ENCODE results near the gene TSNAXIP1.

Gene TSNAXIP1

DNA sequence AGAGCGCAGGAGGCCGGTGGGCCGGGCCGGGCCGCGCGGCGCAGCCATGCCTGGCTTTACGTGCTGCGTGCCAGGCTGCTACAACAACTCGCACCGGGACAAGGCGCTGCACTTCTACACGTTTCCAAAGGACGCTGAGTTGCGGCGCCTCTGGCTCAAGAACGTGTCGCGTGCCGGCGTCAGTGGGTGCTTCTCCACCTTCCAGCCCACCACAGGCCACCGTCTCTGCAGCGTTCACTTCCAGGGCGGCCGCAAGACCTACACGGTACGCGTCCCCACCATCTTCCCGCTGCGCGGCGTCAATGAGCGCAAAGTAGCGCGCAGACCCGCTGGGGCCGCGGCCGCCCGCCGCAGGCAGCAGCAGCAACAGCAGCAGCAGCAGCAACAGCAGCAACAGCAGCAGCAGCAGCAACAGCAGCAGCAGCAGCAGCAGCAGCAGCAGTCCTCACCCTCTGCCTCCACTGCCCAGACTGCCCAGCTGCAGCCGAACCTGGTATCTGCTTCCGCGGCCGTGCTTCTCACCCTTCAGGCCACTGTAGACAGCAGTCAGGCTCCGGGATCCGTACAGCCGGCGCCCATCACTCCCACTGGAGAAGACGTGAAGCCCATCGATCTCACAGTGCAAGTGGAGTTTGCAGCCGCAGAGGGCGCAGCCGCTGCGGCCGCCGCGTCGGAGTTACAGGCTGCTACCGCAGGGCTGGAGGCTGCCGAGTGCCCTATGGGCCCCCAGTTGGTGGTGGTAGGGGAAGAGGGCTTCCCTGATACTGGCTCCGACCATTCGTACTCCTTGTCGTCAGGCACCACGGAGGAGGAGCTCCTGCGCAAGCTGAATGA is 36.0 kb downstream of the TSNAXIP1 start:
- TF ChIP-seq, protein P1, sequence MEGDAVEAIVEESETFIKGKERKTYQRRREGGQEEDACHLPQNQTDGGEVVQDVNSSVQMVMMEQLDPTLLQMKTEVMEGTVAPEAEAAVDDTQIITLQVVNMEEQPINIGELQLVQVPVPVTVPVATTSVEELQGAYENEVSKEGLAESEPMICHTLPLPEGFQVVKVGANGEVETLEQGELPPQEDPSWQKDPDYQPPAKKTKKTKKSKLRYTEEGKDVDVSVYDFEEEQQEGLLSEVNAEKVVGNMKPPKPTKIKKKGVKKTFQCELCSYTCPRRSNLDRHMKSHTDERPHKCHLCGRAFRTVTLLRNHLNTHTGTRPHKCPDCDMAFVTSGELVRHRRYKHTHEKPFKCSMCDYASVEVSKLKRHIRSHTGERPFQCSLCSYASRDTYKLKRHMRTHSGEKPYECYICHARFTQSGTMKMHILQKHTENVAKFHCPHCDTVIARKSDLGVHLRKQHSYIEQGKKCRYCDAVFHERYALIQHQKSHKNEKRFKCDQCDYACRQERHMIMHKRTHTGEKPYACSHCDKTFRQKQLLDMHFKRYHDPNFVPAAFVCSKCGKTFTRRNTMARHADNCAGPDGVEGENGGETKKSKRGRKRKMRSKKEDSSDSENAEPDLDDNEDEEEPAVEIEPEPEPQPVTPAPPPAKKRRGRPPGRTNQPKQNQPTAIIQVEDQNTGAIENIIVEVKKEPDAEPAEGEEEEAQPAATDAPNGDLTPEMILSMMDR (IDR thresholded peaks at IDR 0.05; ENCODE audit: borderline replicate concordance, insufficient read depth, low read depth, low read length): peak; percentile 51; the same call in 1 of the 2 replicates
- H3K4me3 ChIP-seq (ENCODE audit: low read depth, low read length): peak overlapping the region; percentile 77

DNA sequence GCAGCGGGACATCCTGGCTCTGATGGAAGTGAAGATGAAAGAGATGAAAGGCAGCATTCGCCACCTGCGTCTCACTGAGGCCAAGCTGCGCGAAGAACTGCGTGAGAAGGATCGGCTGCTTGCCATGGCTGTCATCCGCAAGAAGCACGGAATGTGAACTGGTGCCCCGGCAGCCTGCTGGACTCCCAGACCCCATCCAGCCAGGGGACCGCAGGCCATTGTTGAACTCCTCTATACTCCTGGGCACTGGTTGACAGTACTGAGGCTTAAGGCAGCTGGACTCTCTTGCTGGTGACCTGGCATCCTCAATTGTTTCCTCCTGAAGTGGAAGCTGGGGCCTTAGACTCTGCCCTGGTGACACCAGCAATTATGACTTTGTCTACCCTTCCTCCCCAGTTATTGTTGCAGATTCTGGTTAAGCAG is 36.7 kb downstream of the TSNAXIP1 start:
- peak overlapping the region; percentile 77 for H3K4me3 ChIP-seq (ENCODE audit: low read depth, low read length)
- TF ChIP-seq, protein P1 (IDR thresholded peaks at IDR 0.05; ENCODE audit: borderline replicate concordance, insufficient read depth, low read depth, low read length): no peak

DNA sequence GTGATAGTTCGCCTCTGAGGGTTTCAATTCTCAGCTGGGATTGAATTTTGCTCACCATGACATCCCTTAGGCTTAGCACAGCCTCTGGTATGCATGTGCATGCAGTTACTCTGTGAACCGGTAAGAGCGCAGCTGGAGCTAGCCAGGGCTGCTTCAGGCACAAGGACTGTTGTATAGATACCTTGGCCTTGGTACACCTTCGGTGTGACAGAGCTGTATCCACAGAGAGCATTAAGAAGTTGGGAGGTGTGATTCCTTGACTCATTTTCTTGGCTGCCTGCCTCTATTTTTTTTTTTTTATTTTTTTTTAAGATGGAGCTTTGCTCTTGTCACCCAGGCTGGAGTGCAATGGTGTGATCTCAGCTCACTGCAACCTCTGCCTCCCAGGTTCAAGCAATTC is 37.8 kb downstream of the TSNAXIP1 start:
- TF ChIP-seq, protein P1 (IDR thresholded peaks at IDR 0.05; ENCODE audit: borderline replicate concordance, insufficient read depth, low read depth, low read length): no peak
- H3K4me3 ChIP-seq (ENCODE audit: low read depth, low read length): no peak overlapping the region

DNA sequence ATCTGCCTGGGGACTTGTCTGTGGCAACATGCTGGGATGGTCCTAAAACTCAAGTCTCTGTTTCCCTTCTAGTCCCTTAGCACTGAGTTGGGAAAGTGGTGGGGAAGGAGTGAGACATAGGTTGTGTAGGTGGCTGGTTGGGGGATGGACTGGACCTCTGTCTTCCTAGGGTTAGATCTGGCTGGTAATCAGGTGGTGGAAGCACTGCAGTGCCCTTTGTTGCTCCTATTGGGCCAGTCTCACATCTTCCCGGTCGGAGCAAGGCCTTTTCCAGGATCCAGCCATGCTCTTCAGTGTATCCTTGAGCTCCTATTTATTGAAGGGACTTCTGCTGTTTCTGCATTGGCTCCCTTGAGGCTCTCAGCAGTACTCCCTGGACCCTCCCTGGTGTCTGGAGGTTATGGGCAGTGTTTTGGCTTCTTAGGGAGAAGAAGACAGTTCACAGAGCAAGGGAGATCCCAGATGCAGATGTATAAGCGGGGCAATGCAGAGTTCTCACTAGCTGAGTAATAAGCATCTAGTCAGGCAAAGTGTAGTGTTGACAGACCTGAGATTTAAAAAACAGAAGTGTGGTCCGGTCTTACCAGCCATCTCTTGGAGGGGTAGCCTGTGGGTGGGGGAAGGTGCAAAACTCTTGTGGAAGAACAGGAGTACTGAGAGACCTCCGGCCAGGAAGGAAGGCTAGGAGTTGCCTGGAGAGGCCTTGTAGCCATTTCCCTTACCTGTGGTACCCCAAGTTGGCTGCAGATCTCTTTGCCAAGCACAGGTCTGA is 38.8 kb downstream of the TSNAXIP1 start:
- TF ChIP-seq, protein P1 (IDR thresholded peaks at IDR 0.05; ENCODE audit: borderline replicate concordance, insufficient read depth, low read depth, low read length): no peak
- peak overlapping the region; percentile 80 for H3K4me3 ChIP-seq (ENCODE audit: low read depth, low read length)

DNA sequence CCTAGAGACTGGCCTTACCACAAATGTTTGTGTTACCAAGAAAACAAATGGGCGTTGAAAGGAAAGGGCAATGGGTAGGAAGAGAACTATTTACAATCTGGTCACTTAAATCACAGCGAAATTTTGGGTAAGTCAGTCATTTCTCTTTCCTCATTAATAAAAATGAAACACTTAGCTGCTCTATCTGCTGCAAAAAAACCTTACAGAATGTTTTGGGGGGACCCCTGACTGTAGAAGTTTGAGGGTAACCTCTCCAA is 39.3 kb downstream of the TSNAXIP1 start:
- H3K4me3 ChIP-seq (ENCODE audit: low read depth, low read length): peak overlapping the region; percentile 80
- TF ChIP-seq, protein P1 (IDR thresholded peaks at IDR 0.05; ENCODE audit: borderline replicate concordance, insufficient read depth, low read depth, low read length): no peak

- TF ChIP-seq, protein P1 (IDR thresholded peaks at IDR 0.05; ENCODE audit: borderline replicate concordance, insufficient read depth, low read depth, low read length): no peak
- peak within 1 kb of the TSS; percentile 80 for H3K4me3 ChIP-seq (ENCODE audit: low read depth, low read length)
Measured at GRCh38 chr16:67846320-67847063, 39.8 kb downstream of the TSNAXIP1 start, which contains the start of gene NUTF2. TSS of gene NUTF2 (plus strand) at chr16:67846933. CDS start at chr16:67865131, 18,198 bp downstream.
